Glomerular visceral epithelial cell (primary cell): Measurements from ENCODE around the gene TSBP1.
"Not testable (repeated sequence)": the region's sequence is repeated elsewhere in the genome, so short reads cannot be mapped to it uniquely, and the experiment has no call there.

ENCODE experiments used
- DNase-seq: peaks from one replicate; pipeline ENCODE4 v3.0.0-alpha.2; 2016; ENCODE audit errors: extremely low spot score

The TSBP1 gene

GRCh38 chr6:32375739-32376529 is 4.2 kb upstream of the TSBP1 start:
- no peak for DNase-seq

- DNase-seq = no peak
These were observed 474 bp downstream of the TSBP1 start for GRCh38 chr6:32371229-32371628.

- DNase-seq = no peak
These were observed 1.2 kb downstream of the TSBP1 start for GRCh38 chr6:32370505-32370904.

- peak; percentile 62 for DNase-seq
These were observed 2.0 kb downstream of the TSBP1 start for GRCh38 chr6:32369660-32370059.

GRCh38 chr6:32367644-32368043 is 4.1 kb downstream of the TSBP1 start:
- no peak for DNase-seq

- not testable (repeated sequence) for DNase-seq
These were observed 12.5 kb downstream of the TSBP1 start for GRCh38 chr6:32359225-32359624.

- not testable (repeated sequence) for DNase-seq
These were observed 13.2 kb downstream of the TSBP1 start for GRCh38 chr6:32358548-32358947.

GRCh38 chr6:32355018-32355417 is 16.7 kb downstream of the TSBP1 start:
- DNase-seq = no peak

GRCh38 chr6:32353348-32353747 is 18.4 kb downstream of the TSBP1 start:
- DNase-seq = no peak

- DNase-seq = no peak
These were observed 31.5 kb downstream of the TSBP1 start for GRCh38 chr6:32340242-32340641.

- DNase-seq = no peak
These were observed 34.4 kb downstream of the TSBP1 start for GRCh38 chr6:32337186-32337805.

- no peak for DNase-seq
These were observed 39.3 kb downstream of the TSBP1 start for GRCh38 chr6:32332433-32332832.

- no peak for DNase-seq
These were observed 42.6 kb downstream of the TSBP1 start for GRCh38 chr6:32329141-32329540.

- DNase-seq = no peak
These were observed 44.6 kb downstream of the TSBP1 start for GRCh38 chr6:32327103-32327502.

- no peak for DNase-seq
These were observed 53.2 kb downstream of the TSBP1 start for GRCh38 chr6:32318501-32318900.

GRCh38 chr6:32317541-32317940 is 54.2 kb downstream of the TSBP1 start:
- no peak for DNase-seq

GRCh38 chr6:32313964-32314363 is 57.7 kb downstream of the TSBP1 start:
- no peak for DNase-seq

- DNase-seq = no peak
These were observed 72.9 kb downstream of the TSBP1 start for GRCh38 chr6:32298632-32299336.

GRCh38 chr6:32294980-32295379 is 76.7 kb downstream of the TSBP1 start:
- not testable (repeated sequence) for DNase-seq

GRCh38 chr6:32294566-32294965 is 77.1 kb downstream of the TSBP1 start:
- no peak for DNase-seq

- DNase-seq = no peak
These were observed 78.0 kb downstream of the TSBP1 start for GRCh38 chr6:32293695-32294094.

- no peak for DNase-seq
These were observed 80.2 kb downstream of the TSBP1 start for GRCh38 chr6:32291543-32291942.
